GM19099 (cell line): Measurements from ENCODE around the gene MSX1.

Experiments
- POLR2A ChIP-seq: IDR thresholded peaks from 3 replicates; pipeline ENCODE4 v1.6.1; 2011; ENCODE audit warnings: low read depth; ENCODE audit not compliant: insufficient read length; ENCODE audit errors: extremely low read depth

Gene MSX1

GRCh38 chr4:4859325-4859798, at the start of gene MSX1:
Gene MSX1, plus strand, starts transcription at chr4:4859665. Its CDS starts 235 bp downstream, at chr4:4859900.
- peak; percentile 78 for TF ChIP-seq POLR2A

DNA sequence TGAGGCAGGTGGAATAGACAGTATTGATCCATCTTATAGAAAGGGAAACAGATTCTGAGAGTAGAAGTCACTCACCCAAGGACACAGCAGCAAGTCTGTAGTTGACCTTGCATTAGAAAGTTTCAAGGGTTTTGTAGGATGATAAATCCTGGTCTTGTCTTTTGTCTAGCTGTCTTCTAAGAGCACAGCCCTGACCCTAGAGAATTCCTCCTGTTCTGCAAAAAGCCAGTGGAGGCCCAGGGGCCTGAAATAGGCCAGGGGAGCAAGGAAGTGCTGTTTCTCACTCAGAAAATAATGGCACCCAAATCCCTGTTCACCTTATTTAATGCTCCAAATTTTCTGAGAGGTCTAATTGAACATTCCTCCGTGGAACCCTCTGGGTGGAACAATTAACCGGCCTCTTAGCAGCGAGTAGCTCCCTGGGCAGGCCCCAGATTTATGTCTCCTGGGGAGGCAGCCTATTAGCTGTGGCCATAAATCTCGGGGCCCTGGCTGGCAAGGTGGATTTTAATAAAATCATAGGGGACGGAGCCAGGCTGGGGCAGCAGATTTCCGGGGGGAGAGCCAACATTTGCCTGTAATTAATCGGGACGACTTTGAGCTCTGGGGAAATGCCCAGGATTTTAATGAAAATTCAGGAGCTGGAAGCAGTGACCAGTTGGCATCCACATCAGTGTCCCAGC, 49.2 kb upstream of the MSX1 start:
- TF ChIP-seq POLR2A = no peak

DNA sequence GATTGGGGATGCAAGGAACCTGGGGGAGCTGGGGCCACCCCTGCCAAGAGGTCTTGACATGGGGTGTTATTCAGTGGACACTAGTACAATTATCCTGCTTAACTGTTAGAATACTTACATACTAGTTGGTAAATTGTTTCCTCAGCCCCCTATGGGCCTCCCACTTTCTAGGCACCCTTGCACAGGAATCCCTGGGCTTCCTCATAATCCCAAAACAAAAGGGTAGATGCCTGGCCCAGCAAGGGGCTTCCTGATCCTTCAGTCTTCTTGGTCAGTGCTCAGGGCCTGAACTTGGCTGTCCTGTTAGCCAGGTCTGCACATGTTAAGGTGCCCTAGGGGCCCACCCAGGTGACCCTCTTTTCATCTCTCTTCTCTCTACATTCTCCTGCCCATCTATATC, 48.7 kb upstream of the MSX1 start:
- no peak for TF ChIP-seq POLR2A

DNA sequence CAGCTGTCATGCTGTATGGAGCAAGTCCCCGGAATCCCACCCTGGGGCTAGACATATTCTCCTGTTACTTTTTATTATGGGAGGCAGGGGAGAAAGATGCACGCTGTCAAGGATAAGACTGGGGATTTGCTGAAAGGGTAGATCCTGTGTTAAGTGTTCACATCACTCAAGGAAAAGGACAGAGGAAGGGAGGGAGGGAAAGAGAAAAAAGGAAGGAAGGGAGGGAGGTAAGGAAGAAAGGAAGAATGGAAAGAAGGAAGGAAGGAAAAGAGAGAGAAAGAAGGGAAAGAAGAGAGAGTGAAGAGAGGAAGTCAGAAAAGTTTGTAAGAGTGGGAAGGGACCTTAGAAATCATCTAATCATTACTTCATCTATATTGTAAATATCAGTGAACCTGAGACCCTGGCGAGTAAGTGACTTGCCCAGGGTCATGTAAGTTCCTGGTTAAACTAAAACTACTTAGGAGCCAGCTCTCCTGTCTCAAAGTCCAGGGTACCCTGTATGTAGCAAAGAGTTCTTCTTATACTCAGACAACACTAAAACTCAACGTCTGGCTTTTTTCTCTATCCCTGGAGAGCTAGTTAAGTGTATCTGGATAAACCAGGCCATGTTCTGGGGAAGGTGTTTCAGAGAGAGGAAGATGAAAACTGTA, 47.2 kb upstream of the MSX1 start:
- no peak for TF ChIP-seq POLR2A

DNA sequence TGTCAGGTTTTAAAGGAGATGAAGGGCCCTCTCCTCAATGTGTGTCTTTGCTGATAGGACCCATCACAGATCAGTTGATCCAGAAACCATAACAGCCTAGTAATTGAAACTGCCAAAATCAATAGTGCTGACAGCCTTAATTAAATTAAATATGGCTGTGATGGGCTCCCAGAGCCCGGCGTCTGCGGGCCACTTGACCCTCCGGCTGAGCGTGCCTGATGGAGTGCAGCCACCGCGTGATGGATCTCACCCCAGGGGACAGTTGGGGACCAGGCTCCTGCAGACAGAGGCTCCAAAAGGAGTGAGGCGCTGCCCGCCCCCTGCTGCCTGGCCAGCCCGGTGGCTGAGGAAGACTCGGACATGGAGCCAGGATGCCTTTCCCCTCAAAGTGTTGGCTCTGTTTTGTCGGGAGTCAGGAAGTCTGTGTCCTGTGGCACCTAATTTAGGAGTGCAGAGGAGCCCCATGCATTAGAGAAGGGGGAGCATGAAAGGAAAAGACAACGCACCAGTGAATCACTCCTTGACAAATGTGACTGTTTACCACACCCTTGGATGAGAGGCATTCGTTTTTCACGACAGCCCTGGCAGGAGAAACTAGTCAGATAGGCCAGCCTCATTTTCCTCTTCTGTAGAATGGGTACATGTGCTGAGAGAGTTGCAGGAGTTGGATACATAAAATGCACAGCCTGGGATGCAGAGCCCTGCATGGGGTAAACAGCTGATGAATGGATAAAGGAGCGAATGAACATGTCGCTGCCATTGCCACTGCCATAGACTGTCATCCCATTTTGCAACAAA, 40.9 kb upstream of the MSX1 start:
- TF ChIP-seq POLR2A = no peak

GRCh38 chr4:4819213-4819606, 40.3 kb upstream of the MSX1 start:
- TF ChIP-seq POLR2A = no peak

GRCh38 chr4:4820261-4820660, 39.2 kb upstream of the MSX1 start:
- TF ChIP-seq POLR2A = no peak

DNA sequence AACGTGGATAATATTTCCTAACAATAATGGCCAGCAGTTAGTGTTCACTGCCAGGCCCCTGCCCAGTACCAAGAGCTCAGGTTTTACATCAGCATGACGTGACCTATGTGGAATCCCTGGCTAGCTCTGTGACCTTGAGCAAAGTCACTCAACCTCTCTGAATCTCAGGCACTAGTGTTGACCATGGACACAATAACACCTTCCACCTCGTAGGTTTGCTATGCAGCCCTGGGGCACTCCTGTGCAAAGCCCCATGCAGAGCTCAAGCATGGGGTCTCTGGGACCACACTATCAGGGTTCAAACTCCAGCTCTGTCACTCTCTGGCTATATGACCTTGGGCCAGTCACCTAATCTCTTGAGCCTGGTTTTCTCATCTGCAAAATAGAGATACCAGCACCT, 38.7 kb upstream of the MSX1 start:
- TF ChIP-seq POLR2A = no peak

DNA sequence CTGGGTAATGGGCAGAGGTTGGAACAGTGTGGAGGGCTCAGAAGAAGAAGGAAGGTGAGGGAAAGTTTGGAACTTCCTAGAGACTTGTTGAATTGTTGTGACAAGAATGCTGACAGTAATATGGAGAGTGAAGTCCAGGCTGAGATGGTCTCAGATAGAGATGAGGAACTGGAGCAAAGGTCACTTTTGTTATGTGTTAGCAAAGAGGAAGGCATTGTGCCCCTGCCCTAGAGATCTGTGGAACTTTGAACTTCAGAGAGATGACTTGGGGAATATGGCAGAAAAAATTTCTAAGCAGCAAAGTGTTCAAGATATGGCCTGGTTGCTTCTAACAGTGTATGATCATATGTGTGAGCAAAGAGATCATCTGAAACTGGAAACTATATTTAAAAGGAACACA, 37.9 kb upstream of the MSX1 start:
- no peak for TF ChIP-seq POLR2A

DNA sequence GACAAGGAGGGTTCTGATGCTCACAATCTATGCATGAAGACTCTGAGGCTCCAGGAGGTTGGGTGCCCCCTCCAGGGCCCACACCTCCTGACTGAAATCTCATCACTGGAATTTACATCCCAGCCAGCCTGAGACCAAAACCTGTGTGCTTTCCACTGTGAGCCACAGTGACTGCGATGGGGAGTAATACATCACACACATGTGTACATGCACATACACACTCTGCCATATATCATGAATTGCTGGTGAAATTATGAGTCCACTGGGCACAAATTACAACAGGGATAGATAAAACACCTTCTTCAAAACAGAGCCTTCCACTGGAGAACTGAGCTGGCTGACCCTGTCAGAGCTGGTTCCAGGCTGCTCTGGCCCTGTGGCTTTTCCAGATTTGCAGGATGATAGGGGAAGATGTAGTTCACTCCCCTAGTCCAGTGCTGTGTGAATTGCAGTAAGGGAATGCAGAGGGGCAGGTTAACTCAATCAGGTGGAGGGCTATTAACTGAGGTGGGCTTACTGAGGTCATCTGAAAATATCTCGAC, 35.8 kb upstream of the MSX1 start:
- no peak for TF ChIP-seq POLR2A

GRCh38 chr4:4824232-4824631, 35.2 kb upstream of the MSX1 start:
- TF ChIP-seq POLR2A = no peak

- TF ChIP-seq POLR2A = no peak
Observed at GRCh38 chr4:4825431-4825830, 34.0 kb upstream of the MSX1 start.

DNA sequence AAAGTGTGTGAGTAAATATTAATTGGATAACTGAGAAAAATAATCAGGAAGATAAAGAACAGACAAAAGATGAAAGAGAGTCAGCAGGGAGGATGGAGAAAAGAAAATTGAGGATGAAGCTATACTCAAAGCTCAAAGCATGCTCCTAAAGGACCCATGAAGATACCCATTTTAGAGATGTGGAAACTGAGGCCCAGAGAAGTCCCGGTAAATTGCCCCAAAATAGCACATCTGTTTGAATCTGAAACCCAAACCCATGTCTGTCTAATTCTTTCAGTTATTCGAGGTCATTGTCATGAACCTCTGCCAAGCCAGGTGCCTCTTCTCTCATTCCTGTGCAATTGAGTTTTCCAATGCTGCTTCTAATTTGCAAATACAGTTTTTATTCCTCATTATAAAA, 29.6 kb upstream of the MSX1 start:
- TF ChIP-seq POLR2A = no peak

- TF ChIP-seq POLR2A = no peak
Observed at GRCh38 chr4:4831266-4831665, 28.2 kb upstream of the MSX1 start.

GRCh38 chr4:4831825-4832224, 27.6 kb upstream of the MSX1 start:
- no peak for TF ChIP-seq POLR2A
